GM12872 (cell line): ENCODE results near the gene BPIFB3.

Source experiments
- CTCF ChIP-seq: IDR thresholded peaks from 3 replicates; pipeline ENCODE4 v1.5.1; 2011; ENCODE audit warnings: low read depth, mild to moderate bottlenecking, low read length, moderate library complexity; ENCODE audit not compliant: insufficient read depth

BPIFB3 gene

GRCh38 chr20:33008336-33009213 is 45.1 kb upstream of the BPIFB3 start:
- TF ChIP-seq CTCF: no peak

- TF ChIP-seq CTCF: no peak
Measured at GRCh38 chr20:33009214-33010132, 44.2 kb upstream of the BPIFB3 start.

GRCh38 chr20:33010133-33010504 is 43.6 kb upstream of the BPIFB3 start:
- TF ChIP-seq CTCF: no peak

- TF ChIP-seq CTCF: no peak
Measured at GRCh38 chr20:33010674-33011449, 42.8 kb upstream of the BPIFB3 start.

GRCh38 chr20:33012327-33013189 is 41.1 kb upstream of the BPIFB3 start:
- TF ChIP-seq CTCF: no peak

- no peak for TF ChIP-seq CTCF
Measured at GRCh38 chr20:33013701-33014326, 39.9 kb upstream of the BPIFB3 start.
